ENCODE data around the gene BBS4. TPM values are rescaled to one million over a fixed set of nuclear protein-coding genes. Genes with fewer than 3 reads are reported as not detected.
"Not testable (repeated sequence)": the region's sequence is repeated elsewhere in the genome, so short reads cannot be mapped to it uniquely, and the experiment has no call there.

BBS4 gene
- total and polyA plus RNA-seq, 9 of the 15 experiments (the other 6 are each of a cell fraction or from before 2014, with no cell fraction given) = 25.1 to 80.7 (median 38.9) TPM

DNA sequence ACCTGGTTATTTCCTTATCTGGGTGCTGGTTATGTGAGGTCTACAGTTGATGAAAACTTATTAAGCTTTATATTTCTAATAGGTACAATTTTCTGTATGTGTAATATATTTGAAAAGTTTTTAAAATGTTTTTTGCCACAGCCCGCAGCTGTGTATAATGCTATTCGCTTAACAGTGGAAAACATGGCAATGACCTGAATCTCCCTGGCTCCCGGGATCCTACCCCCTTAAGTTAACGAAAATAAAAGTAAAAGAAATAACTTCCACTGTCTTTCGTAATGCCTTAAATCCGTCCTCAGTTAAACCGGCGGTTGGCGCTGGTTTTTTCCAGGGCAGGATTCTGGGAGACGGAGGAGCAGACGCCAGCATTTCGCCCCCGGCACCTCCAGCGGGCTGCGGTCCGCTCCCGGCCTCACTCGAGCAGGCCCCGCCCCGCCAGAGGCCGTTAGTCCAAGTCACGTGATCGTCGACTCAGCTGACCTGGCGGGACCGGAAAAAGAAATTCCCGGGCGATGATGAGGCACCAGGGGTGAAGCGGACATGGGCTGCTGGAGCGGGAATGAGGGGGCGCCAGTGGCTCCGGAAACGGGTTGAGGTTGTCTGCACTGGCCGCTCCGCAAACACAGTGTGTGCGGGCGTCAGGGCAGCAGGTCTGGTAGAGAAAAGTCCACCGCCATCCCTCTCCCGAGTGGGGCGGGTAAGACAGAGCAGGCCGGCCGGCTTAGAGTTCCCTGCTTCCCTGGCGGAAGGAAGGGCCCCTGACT lies 49.3 kb upstream of the BBS4 start:
- DNase-seq (ENCODE audit: extremely low read depth in 1 of 4, low spot score in 3 of 4) (peak in 1 of 4 experiments; percentile 81), ATAC-seq (peak; percentile 90)
- H3K4me2 ChIP-seq (ENCODE audit: insufficient read depth, low read length); H2AFZ ChIP-seq (ENCODE audit: low read depth, low read length); POLR2A ChIA-PET; H3K79me2 ChIP-seq (ENCODE audit: control insufficient read depth, insufficient read depth, low read length); H3K9me3 ChIP-seq (replicated peaks; ENCODE audit: control insufficient read depth, insufficient read depth, low read depth, low read length); H3K4me3 ChIP-seq; FAIRE-seq; H3K9ac ChIP-seq (ENCODE audit: insufficient read depth in 1 of 2, low read depth in 2 of 2, low read length in 2 of 2); H3K27ac ChIP-seq (ENCODE audit: extremely low read depth, low read depth, low read length); H3K27me3 ChIP-seq (ENCODE audit: control insufficient read depth in 2 of 2, insufficient read depth in 2 of 2, low read length in 2 of 2); CTCF ChIA-PET (ENCODE audit: low intra/inter-chr PET ratio); intact Hi-C loops (cut with micrococcal nuclease); H3K9me1 ChIP-seq (ENCODE audit: control insufficient read depth, insufficient read depth, low read length); H3K4me1 ChIP-seq (replicated peaks in 1 of 2; ENCODE audit: control insufficient read depth in 2 of 2, insufficient read depth in 2 of 2, low read length in 2 of 2); H4K20me1 ChIP-seq (replicated peaks; ENCODE audit: control insufficient read depth, insufficient read depth, low read length); H3K36me3 ChIP-seq (ENCODE audit: control insufficient read depth, insufficient read depth, low read length): not testable (repeated sequence)
- in situ Hi-C loops (cut with MboI) = loop anchor here (5.0 to 25.0 kb wide), 2 partner anchors 1466 to 1651 kb away; no protein-coding TSS in a partner anchor
- no CpG with 5 or more reads among the region's 43 CpGs for WGBS (ENCODE audit: insufficient coverage, low coverage, missing lambda C conversion rate)
- TF ChIP-seq GABPA (tag; conservative IDR thresholded peaks at IDR 0.05; ENCODE audit: low read depth) (peak; percentile 56; the same call in 1 of the 2 replicates), RBFOX2 (IDR thresholded peaks at IDR 0.05; ENCODE audit: low read depth, low read length) (peak; percentile 56), POLR2G (IDR thresholded peaks at IDR 0.05; ENCODE audit: low read depth, low read length) (peak; percentile 55), MAZ (CRISPR knock-in tag; conservative IDR thresholded peaks at IDR 0.05 in 1 of 2, IDR thresholded peaks at IDR 0.05 in 1 of 2) (peak in 1 of 2 experiments; percentile 80; a peak in 2 of 4 replicates), ELF1 (tag; IDR thresholded peaks at IDR 0.05) (peak; percentile 42; the same call in 1 of the 2 replicates)
- TF ChIP-seq, protein P1, sequence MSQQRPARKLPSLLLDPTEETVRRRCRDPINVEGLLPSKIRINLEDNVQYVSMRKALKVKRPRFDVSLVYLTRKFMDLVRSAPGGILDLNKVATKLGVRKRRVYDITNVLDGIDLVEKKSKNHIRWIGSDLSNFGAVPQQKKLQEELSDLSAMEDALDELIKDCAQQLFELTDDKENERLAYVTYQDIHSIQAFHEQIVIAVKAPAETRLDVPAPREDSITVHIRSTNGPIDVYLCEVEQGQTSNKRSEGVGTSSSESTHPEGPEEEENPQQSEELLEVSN (IDR thresholded peaks at IDR 0.05; ENCODE audit: borderline replicate concordance in 1 of 2, extremely low read depth in 1 of 2, insufficient read depth in 1 of 2, insufficient read length in 1 of 2, low read depth in 1 of 2, low read length in 1 of 2, poor library complexity in 1 of 2, severe bottlenecking in 1 of 2) = peak in 1 of 2 experiments; percentile 35
- TF ChIP-seq, protein P2, sequence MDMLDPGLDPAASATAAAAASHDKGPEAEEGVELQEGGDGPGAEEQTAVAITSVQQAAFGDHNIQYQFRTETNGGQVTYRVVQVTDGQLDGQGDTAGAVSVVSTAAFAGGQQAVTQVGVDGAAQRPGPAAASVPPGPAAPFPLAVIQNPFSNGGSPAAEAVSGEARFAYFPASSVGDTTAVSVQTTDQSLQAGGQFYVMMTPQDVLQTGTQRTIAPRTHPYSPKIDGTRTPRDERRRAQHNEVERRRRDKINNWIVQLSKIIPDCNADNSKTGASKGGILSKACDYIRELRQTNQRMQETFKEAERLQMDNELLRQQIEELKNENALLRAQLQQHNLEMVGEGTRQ (CRISPR knock-in tag; IDR thresholded peaks at IDR 0.05) = peak; percentile 85
- BruUV-seq (replicated peaks) = TSS peak; percentile 97

DNA sequence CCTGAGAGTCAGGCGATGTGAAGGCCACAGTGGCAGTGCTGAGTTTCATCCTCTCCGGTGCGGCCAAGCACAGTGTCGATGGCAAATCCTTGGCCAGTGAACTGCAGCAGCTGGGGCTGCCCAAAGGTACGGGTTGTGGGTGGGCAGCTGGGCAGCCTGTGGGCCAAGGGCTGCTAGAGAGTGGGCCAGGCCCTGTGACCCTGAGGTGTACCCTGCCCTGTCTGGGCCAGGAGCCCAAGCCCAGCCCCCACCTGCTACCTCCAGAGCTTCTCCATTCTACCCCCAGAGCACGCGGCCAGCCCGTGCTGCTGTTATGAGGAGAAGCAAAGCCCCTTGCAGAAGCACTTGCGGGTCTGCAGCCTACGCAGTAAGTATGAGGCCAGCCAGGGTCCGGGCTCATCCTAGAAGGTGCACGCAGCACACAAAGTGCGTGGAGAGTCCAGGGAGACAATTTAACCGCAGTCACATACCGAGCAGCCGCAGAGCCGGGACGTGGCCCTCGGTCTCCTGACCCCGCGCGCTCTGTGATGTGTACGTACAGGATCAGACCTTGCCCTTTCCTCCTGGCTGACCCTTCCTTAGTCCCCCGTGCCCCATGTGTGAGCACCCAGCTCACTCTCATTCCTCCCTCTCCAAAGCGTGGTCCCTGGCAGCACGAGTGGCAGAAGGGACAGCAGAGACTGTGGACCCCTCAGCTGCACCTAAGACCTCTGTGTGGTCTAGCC lies 46.1 kb upstream of the BBS4 start:
- H3K27me3 ChIP-seq (ENCODE audit: control insufficient read depth in 2 of 2, insufficient read depth in 2 of 2, low read length in 2 of 2); intact Hi-C loops (cut with micrococcal nuclease); H3K4me1 ChIP-seq (replicated peaks in 1 of 2; ENCODE audit: control insufficient read depth in 2 of 2, insufficient read depth in 2 of 2, low read length in 2 of 2); POLR2A ChIA-PET; H4K20me1 ChIP-seq (replicated peaks; ENCODE audit: control insufficient read depth, insufficient read depth, low read length); H3K79me2 ChIP-seq (ENCODE audit: control insufficient read depth, insufficient read depth, low read length); H3K9me1 ChIP-seq (ENCODE audit: control insufficient read depth, insufficient read depth, low read length); CTCF ChIA-PET (ENCODE audit: low intra/inter-chr PET ratio); DNase-seq (ENCODE audit: extremely low read depth in 1 of 4, low spot score in 3 of 4); BruUV-seq (replicated peaks); H3K27ac ChIP-seq (ENCODE audit: extremely low read depth, low read depth, low read length); H3K9me3 ChIP-seq (replicated peaks; ENCODE audit: control insufficient read depth, insufficient read depth, low read depth, low read length); H3K4me3 ChIP-seq; H3K36me3 ChIP-seq (ENCODE audit: control insufficient read depth, insufficient read depth, low read length); H3K9ac ChIP-seq (ENCODE audit: insufficient read depth in 1 of 2, low read depth in 2 of 2, low read length in 2 of 2); FAIRE-seq; H3K4me2 ChIP-seq (ENCODE audit: insufficient read depth, low read length); ATAC-seq; H2AFZ ChIP-seq (ENCODE audit: low read depth, low read length): not testable (repeated sequence)
- in situ Hi-C loops (cut with MboI) = loop anchor here (5.0 to 25.0 kb wide), 2 partner anchors 1462 to 1647 kb away; no protein-coding TSS in a partner anchor
- no CpG with 5 or more reads among the region's 26 CpGs for WGBS (ENCODE audit: insufficient coverage, low coverage, missing lambda C conversion rate)

All from K562 (cell line).